ENCODE data around the gene STRIP2. TPM values are rescaled to one million over a fixed set of nuclear protein-coding genes. Genes with fewer than 3 reads are reported as not detected.

The STRIP2 gene
- total RNA-seq, 6 donors from 2014 or later: 1.0 to 5.2 (median 1.7) TPM

DNA sequence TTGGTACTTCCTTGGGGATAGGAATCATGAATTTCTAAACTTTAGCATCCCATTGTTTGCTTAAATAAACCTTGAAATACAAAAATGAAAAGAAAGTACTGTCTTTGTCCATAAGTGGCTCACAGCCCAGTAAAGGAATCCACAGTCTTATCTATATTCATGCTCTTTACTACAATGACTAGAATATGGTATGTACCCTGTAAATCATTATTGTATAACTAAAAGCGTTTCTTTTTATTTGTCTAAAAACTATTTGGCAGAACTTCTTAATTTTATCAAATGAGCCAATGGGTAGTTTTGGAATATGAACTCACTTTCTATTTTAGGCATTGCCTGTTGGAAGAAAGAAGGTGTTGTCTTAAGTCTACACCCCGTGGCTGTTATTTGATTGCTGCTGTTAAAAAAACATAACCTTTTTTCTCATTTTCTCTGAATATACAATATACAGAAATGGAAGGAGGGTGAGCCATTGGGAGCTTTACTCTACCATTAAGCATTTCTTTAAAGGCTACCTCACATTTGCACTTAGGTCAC lies 12.4 kb upstream of the STRIP2 start:
- Histone ChIP-seq H3K27ac (no peak overlapping the region), H3K27me3 (no peaks in the 10 kb centered on the region), H3K36me3 (peaks cover under 1 to 37% (median 6%) of the 10 kb centered on the region in 4 donors), H3K9me3 (no peaks in the 10 kb centered on the region), H3K4me3 (no peak overlapping the region), H3K4me1 (no peaks in the 10 kb centered on the region)
- DNase-seq (no peak), ATAC-seq (ENCODE audit: low FRiP score in 2 of 2) (no peak)
- 49 to 57% methylated on average over 2 of the region's 2 CpGs for WGBS, 2 donors
- TF ChIP-seq, protein P1, sequence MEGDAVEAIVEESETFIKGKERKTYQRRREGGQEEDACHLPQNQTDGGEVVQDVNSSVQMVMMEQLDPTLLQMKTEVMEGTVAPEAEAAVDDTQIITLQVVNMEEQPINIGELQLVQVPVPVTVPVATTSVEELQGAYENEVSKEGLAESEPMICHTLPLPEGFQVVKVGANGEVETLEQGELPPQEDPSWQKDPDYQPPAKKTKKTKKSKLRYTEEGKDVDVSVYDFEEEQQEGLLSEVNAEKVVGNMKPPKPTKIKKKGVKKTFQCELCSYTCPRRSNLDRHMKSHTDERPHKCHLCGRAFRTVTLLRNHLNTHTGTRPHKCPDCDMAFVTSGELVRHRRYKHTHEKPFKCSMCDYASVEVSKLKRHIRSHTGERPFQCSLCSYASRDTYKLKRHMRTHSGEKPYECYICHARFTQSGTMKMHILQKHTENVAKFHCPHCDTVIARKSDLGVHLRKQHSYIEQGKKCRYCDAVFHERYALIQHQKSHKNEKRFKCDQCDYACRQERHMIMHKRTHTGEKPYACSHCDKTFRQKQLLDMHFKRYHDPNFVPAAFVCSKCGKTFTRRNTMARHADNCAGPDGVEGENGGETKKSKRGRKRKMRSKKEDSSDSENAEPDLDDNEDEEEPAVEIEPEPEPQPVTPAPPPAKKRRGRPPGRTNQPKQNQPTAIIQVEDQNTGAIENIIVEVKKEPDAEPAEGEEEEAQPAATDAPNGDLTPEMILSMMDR (IDR thresholded peaks at IDR 0.05): no peak
- no peak for TF ChIP-seq POLR2AphosphoS5 (IDR thresholded peaks at IDR 0.05)
- no peak for TF ChIP-seq EP300 (IDR thresholded peaks at IDR 0.05)
- no peak for TF ChIP-seq POLR2A (IDR thresholded peaks at IDR 0.05)

DNA sequence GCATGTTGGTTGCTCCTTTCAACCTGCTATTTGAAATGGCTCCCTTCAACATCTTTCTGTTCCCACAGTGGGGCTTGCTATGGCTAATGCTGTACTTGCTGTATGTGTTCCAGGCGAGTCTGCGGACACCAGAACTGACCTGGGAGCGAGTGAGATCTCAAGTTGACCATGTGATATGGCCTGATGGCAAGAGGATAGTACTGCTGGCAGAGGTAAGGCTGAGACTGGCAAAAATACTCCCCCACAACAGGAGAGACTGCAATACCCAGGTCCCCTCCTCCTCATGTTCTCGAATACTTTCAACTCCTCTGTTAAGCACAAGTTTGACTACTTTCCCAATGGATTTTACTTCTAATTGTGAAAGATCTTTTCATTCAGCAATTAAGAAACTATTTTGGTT lies 11.5 kb upstream of the STRIP2 start:
- ATAC-seq (ENCODE audit: low FRiP score in 2 of 2) (no peak), DNase-seq (no peak)
- 99 to 100% methylated on average over 3 to 4 of the region's 4 CpGs for WGBS, 2 donors
- no peak overlapping the region for H3K27ac ChIP-seq
- TF ChIP-seq EP300 (IDR thresholded peaks at IDR 0.05): no peak
- no peak for TF ChIP-seq POLR2AphosphoS5 (IDR thresholded peaks at IDR 0.05)
- H3K4me3 ChIP-seq: no peak overlapping the region
- H3K36me3 ChIP-seq: peaks cover 3 to 46% (median 7%) of the 10 kb centered on the region in 4 donors
- no peaks in the 10 kb centered on the region for H3K27me3 ChIP-seq
- H3K9me3 ChIP-seq: no peaks in the 10 kb centered on the region
- no peaks in the 10 kb centered on the region for H3K4me1 ChIP-seq

DNA sequence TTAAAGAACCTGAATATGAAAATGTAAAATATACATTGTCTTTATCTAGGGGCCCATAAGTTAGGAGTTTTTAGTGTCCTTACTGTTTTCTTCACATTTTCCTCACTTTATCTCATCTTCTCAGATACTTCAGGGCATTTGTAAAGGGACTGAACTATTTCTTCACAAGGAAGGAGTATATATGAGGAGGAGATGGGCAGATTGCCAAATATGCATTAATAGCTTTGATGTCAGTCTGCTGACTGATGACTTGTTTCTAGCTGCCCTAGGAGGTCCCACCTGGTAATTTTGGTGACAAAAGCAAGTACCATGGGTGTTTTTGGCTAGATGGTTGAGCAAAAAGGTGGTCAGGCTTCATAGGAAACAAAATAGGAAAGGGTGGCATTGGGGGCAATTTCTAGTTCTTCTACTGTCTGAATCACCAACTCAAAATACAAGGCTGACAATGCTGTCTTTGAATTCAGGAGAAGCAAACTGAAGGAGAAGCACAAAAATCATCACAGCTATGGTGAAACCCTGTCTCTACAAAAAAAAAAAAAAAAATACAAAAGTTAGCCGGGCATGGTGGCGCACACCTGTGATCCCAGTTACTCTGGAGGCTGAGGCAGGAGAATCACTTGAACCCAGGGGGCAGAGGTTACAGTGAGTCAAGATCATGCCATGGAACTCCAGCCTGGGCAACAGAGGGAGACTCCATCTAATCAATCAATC lies 10.4 kb upstream of the STRIP2 start:
- Histone ChIP-seq H3K4me1 (no peaks in the 10 kb centered on the region), H3K36me3 (peaks cover 3 to 47% (median 7%) of the 10 kb centered on the region in 4 donors), H3K27ac (no peak overlapping the region), H3K9me3 (no peaks in the 10 kb centered on the region), H3K27me3 (no peaks in the 10 kb centered on the region), H3K4me3 (no peak overlapping the region)
- ATAC-seq (ENCODE audit: low FRiP score in 2 of 2): no peak
- TF ChIP-seq, protein P1 (IDR thresholded peaks at IDR 0.05): no peak
- TF ChIP-seq EP300 (IDR thresholded peaks at IDR 0.05): no peak
- no peak for TF ChIP-seq POLR2A (IDR thresholded peaks at IDR 0.05)
- no peak for TF ChIP-seq POLR2AphosphoS5 (IDR thresholded peaks at IDR 0.05)
- DNase-seq: no peak
- WGBS, 2 donors: 98 to 100% methylated on average over 2 of the region's 2 CpGs

DNA sequence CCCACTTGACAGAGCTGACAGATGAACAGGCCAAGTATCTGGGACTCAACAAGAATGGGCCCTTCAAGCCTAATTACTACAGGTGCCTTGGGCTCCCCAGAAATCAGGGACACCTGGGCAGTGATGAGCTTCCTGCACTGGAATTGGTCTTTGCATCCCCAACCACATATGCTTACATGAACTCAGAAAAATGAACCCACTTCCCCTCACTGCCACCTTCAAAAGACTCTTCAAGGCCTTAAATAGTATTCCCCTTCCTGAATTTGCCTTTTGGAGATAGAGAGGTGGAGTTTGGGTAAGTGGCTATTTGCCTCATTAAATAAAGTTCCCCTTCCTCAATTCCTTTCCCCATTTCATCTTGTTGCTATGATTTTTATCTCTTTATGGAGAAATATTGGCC lies 7.8 kb upstream of the STRIP2 start:
- H3K9me3 ChIP-seq: no peaks in the 10 kb centered on the region
- TF ChIP-seq POLR2AphosphoS5 (IDR thresholded peaks at IDR 0.05): no peak
- TF ChIP-seq, protein P1 (IDR thresholded peaks at IDR 0.05): no peak

DNA sequence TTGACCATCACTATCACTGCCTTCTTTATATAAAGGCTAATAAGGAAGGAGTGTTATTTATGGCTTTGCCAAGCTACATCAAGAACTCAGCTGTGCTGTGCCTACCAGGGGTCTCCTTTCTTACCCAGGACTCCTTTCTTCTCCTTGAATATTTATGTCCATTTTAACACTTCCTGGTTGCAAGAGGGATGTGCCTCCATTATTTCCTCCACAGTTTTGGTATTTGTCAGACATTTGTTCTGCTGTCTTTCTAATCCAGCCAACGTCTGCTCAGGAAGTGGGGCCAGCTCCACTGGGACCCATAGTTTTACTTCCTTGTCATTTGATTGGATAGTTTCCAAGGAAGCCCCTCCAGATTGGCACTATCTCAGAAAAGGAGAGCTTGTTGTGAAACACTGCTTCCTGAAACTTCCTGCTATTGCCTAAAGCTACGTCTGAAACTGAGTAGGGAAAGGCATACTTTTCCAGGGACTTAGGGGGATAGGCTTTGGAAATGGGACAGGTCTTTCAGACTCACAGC lies 6.6 kb upstream of the STRIP2 start:
- WGBS, 2 donors: 17 to 23% methylated on average over 2 of the region's 2 CpGs
- TF ChIP-seq POLR2AphosphoS5 (IDR thresholded peaks at IDR 0.05) (no peak), POLR2A (IDR thresholded peaks at IDR 0.05) (no peak), EP300 (IDR thresholded peaks at IDR 0.05) (no peak)
- TF ChIP-seq, protein P1 (IDR thresholded peaks at IDR 0.05): no peak

More for the DNA sequence above, 7.8 kb upstream of the STRIP2 start:
- Histone ChIP-seq H3K27me3 (no peaks in the 10 kb centered on the region), H3K4me3 (no peak overlapping the region), H3K4me1 (no peaks in the 10 kb centered on the region), H3K27ac (no peak overlapping the region), H3K36me3 (peaks cover 3 to 47% (median 7%) of the 10 kb centered on the region in 4 donors)
- ATAC-seq (ENCODE audit: low FRiP score in 2 of 2) (no peak), DNase-seq (no peak)

More for the DNA sequence above, 6.6 kb upstream of the STRIP2 start:
- DNase-seq: no peak
- no peak for ATAC-seq (ENCODE audit: low FRiP score in 2 of 2)
- Histone ChIP-seq H3K9me3 (no peaks in the 10 kb centered on the region), H3K27ac (no peak overlapping the region), H3K4me3 (no peak overlapping the region), H3K4me1 (no peaks in the 10 kb centered on the region), H3K27me3 (no peaks in the 10 kb centered on the region), H3K36me3 (peaks cover 3 to 43% (median 7%) of the 10 kb centered on the region in 4 donors)
